MM.1S (cell line): ENCODE data around the gene KDM5A.

Experiments
- DNase-seq: peaks from one replicate; pipeline ENCODE4 v3.0.0-alpha.2; 2015
- H2AFZ ChIP-seq: fragments of 300-600 bp; sonication (generic); 2 replicates; pipeline ENCODE4 v1.6.0; 2016; ENCODE audit warnings: antibody characterized with exemption, low read length
- H3F3A ChIP-seq: fragments of 300-600 bp; sonication (generic); 2 replicates; pipeline ENCODE4 v1.6.1; 2016; ENCODE audit warnings: mild to moderate bottlenecking, antibody characterized with exemption, low read length, moderate library complexity, mixed read lengths; ENCODE audit not compliant: insufficient read depth
- H3K27ac ChIP-seq: fragments of 300-600 bp; sonication (generic); 2 replicates; pipeline ENCODE4 v1.5.1; 2016; ENCODE audit warnings: mild to moderate bottlenecking, low read length
- H3K27me3 ChIP-seq: fragments of 300-600 bp; sonication (generic); replicated peaks from 2 replicates; pipeline ENCODE4 v1.6.0; 2016; ENCODE audit warnings: low read length; ENCODE audit not compliant: insufficient read depth
- H3K36me3 ChIP-seq: fragments of 300-600 bp; sonication (generic); replicated peaks from 2 replicates; pipeline ENCODE4 v1.6.1; 2016; ENCODE audit warnings: mild to moderate bottlenecking, low read length, mixed read lengths; ENCODE audit not compliant: insufficient read depth
- H3K4me1 ChIP-seq: fragments of 300-600 bp; sonication (generic); 2 replicates; pipeline ENCODE4 v1.6.1; 2016; ENCODE audit warnings: low read length, mixed read lengths
- H3K4me2 ChIP-seq: fragments of 300-600 bp; sonication (generic); 2 replicates; pipeline ENCODE4 v1.6.0; 2016; ENCODE audit warnings: low read depth, low read length
- H3K4me3 ChIP-seq: fragments of 300-600 bp; sonication (generic); 2 replicates; pipeline ENCODE4 v1.5.1; 2016; ENCODE audit warnings: low read length, mixed read lengths
- H3K79me2 ChIP-seq: fragments of 300-600 bp; sonication (generic); 2 replicates; pipeline ENCODE4 v1.6.1; 2016; ENCODE audit warnings: mixed run types, low read length, mixed read lengths
- H3K9ac ChIP-seq: fragments of 300-600 bp; sonication (generic); 2 replicates; pipeline ENCODE4 v1.6.1; 2016; ENCODE audit warnings: low read length, mixed read lengths
- H3K9me2 ChIP-seq: fragments of 300-600 bp; sonication (generic); replicated peaks from 2 replicates; pipeline ENCODE4 v1.6.1; 2016; ENCODE audit warnings: mild to moderate bottlenecking, low read length, mixed read lengths; ENCODE audit not compliant: insufficient read depth
- H3K9me3 ChIP-seq: fragments of 300-600 bp; sonication (generic); replicated peaks from 2 replicates; pipeline ENCODE4 v1.6.1; 2016; ENCODE audit warnings: mild to moderate bottlenecking, low read length, mixed read lengths; ENCODE audit not compliant: insufficient read depth
- H4K20me1 ChIP-seq: fragments of 300-600 bp; sonication (generic); 2 replicates; pipeline ENCODE4 v1.6.1; 2016; ENCODE audit warnings: mild to moderate bottlenecking, low read length, moderate library complexity, mixed read lengths; ENCODE audit not compliant: insufficient read depth
- CTCF ChIP-seq: fragments of 300-600 bp; sonication (generic); IDR thresholded peaks from 2 replicates; pipeline ENCODE4 v1.5.1; 2016; ENCODE audit warnings: antibody characterized with exemption, low read length, mixed read lengths
- EZH2 ChIP-seq: fragments of 300-600 bp; sonication (generic); optimal IDR thresholded peaks from 2 replicates; pipeline ENCODE3; 2017; ENCODE audit warnings: low read depth, mild to moderate bottlenecking, antibody characterized with exemption, low read length, mixed read lengths
- EZH2phosphoT487 ChIP-seq: fragments of 300-600 bp; sonication (generic); IDR thresholded peaks from 2 replicates; pipeline ENCODE4 v1.6.1; 2018; ENCODE audit warnings: antibody characterized with exemption, low read length

KDM5A gene

GRCh38 chr12:232731-233614 is 156.1 kb downstream of the KDM5A start:
- H3K9me2 ChIP-seq, result no peaks in the 10 kb centered on the region
- H3K36me3 ChIP-seq, result no peaks in the 10 kb centered on the region
- no peak overlapping the region for H3K27ac ChIP-seq
- no peaks in the 10 kb centered on the region for H4K20me1 ChIP-seq
- H3K9me3 ChIP-seq, result no peaks in the 10 kb centered on the region
- H3K27me3 ChIP-seq, result peaks cover 62% of the 10 kb centered on the region
- TF ChIP-seq EZH2, result no peak
- TF ChIP-seq CTCF, result no peak
- TF ChIP-seq EZH2phosphoT487, result no peak
- H3K4me3 ChIP-seq, result no peak overlapping the region
- no peak overlapping the region for H2AFZ ChIP-seq
- H3K4me1 ChIP-seq, result no peaks in the 10 kb centered on the region
- no peak for DNase-seq
- H3K4me2 ChIP-seq, result no peak overlapping the region
- H3K79me2 ChIP-seq, result no peaks in the 10 kb centered on the region
- no peaks in the 10 kb centered on the region for H3F3A ChIP-seq
- H3K9ac ChIP-seq, result no peak overlapping the region

GRCh38 chr12:230925-231671 is 158.0 kb downstream of the KDM5A start:
- Histone ChIP-seq H3K4me2 (no peak overlapping the region), H3K4me1 (no peaks in the 10 kb centered on the region), H3K9ac (no peak overlapping the region), H3K36me3 (no peaks in the 10 kb centered on the region), H3F3A (no peaks in the 10 kb centered on the region), H3K27ac (no peak overlapping the region), H3K9me2 (no peaks in the 10 kb centered on the region), H3K9me3 (no peaks in the 10 kb centered on the region), H3K27me3 (peaks cover 65% of the 10 kb centered on the region), H2AFZ (no peak overlapping the region), H3K4me3 (no peak overlapping the region), H3K79me2 (no peaks in the 10 kb centered on the region), H4K20me1 (no peaks in the 10 kb centered on the region)
- DNase-seq, result no peak
- TF ChIP-seq EZH2phosphoT487 (no peak), EZH2 (no peak), CTCF (no peak)
